Psoas muscle (tissue), 8 donors: ENCODE data around the gene ZNF397. TPM values are rescaled to one million over a fixed set of nuclear protein-coding genes. Genes with fewer than 3 reads are reported as not detected.

Source experiments
- ATAC-seq, 4 donors: fragments of 200-7000 bp; cut with Tn5 transposase; one replicate each; pipeline ENCODE4 v1.9.1; 2020; ENCODE audit warnings: moderate library complexity in 3 of 4, mild to moderate bottlenecking in 2 of 4
- DNase-seq, 2 donors: peaks; one replicate each; pipeline ENCODE4 v3.0.0-alpha.2; 2020
- H3K27ac ChIP-seq: fragments of 200-600 bp; one replicate; pipeline ENCODE4 v1.8.0; 2022
- H3K27me3 ChIP-seq, 3 donors: fragments of 200-600 bp in 1 of 3; one replicate each; pipeline versions ENCODE4 v1.6.1 to v1.8.0; 2013 to 2022; ENCODE audit warnings: low read length in 2 of 3, mild to moderate bottlenecking in 2 of 3, moderate library complexity in 1 of 3; ENCODE audit not compliant: insufficient read depth in 3 of 3
- H3K36me3 ChIP-seq, 2 donors: fragments of 200-600 bp in 1 of 2; one replicate each; pipeline versions ENCODE4 v1.6.1 to v1.8.0; 2013 to 2022; ENCODE audit warnings: low read depth in 1 of 2, mild to moderate bottlenecking in 1 of 2, moderate library complexity in 1 of 2; ENCODE audit not compliant: insufficient read depth in 1 of 2
- H3K4me1 ChIP-seq: fragments of 200-600 bp; one replicate; pipeline ENCODE4 v1.8.0; 2022
- H3K4me3 ChIP-seq: fragments of 200-600 bp; one replicate; pipeline ENCODE4 v1.8.0; 2022; ENCODE audit warnings: mild to moderate bottlenecking
- H3K9me3 ChIP-seq: fragments of 200-600 bp; one replicate; pipeline ENCODE4 v1.8.0; 2022
- CTCF ChIP-seq: fragments of 200-600 bp; IDR thresholded peaks from one replicate; pipeline ENCODE4 v1.8.0; 2022; ENCODE audit warnings: antibody characterized with exemption
- WGBS, 3 donors: extraction: QIAGEN DNeasy Blood & Tissue Kit; methylation state at CpG; one replicate each; pipeline versions ENCODE4 v1.1.6 to v1.1.7; 2013; 5-methylcytosine and 5-hydroxymethylcytosine counted together
- intact Hi-C, 2 donors: fragments of 100-400 bp; cut with DNase I; formaldehyde crosslinking; loops; one replicate each; pipeline versions ENCODE4 v1.11.0 to v1.14.2; 2022
- polyA plus RNA-seq, 3 donors: library from polyadenylated mRNA; stranded (reverse); fragments of 200-250 nt; gene quantifications; one replicate each; pipeline ENCODE4 v1.2.3, GENCODE V29; 2013
- total RNA-seq, 4 donors: library from RNA; stranded (reverse); fragmentation: NEBNext Ultra II Directional in 2 of 4; extraction: Animal tissue kit (Norgen Biotek cat#: 25700) in 2 of 4; gene quantifications; one replicate each; pipeline versions ENCODE4 v1.2.1 to v1.2.4, GENCODE V29; 2021 to 2023
- donor health status: healthy with polysubstance abuse.
- donor health status: DM: no; HTN: no; CAD: no; lungs with moderate emphysema.
- donor health status: Bipolar disorder and iron deficiency.
- donor health status: healthy.
- donor health status: DM: yes; HTN: yes; CAD: no.
- donor health status: DM: no; HTN: no; CAD: no.
- donor health status: DM: no; HTN: no; CAD: no.
- donor health status: DM: yes; HTN: yes; CAD: no.

Gene ZNF397
- total and polyA plus RNA-seq, 7 donors: 10.5 to 34.5 (median 18.3) TPM

GRCh38 chr18:35271656-35272055 is 30.8 kb downstream of the ZNF397 start:
- Histone ChIP-seq H3K9me3 (peaks cover 5% of the 10 kb centered on the region), H3K27ac (no peak overlapping the region), H3K4me1 (no peaks in the 10 kb centered on the region), H3K4me3 (no peak overlapping the region), H3K36me3 (no peaks in the 10 kb centered on the region), H3K27me3 (no peaks in the 10 kb centered on the region)
- intact Hi-C loops: no loop called here
- 93 to 96% (median 94%) methylated on average over 19 to 35 of the region's 35 CpGs for WGBS, 3 donors
- ATAC-seq: no peak
- TF ChIP-seq CTCF: no peak
- DNase-seq: no peak

GRCh38 chr18:35276267-35276666 is 35.4 kb downstream of the ZNF397 start:
- Histone ChIP-seq H3K9me3 (no peaks in the 10 kb centered on the region), H3K27me3 (no peaks in the 10 kb centered on the region), H3K36me3 (no peaks in the 10 kb centered on the region), H3K27ac (no peak overlapping the region), H3K4me3 (no peak overlapping the region), H3K4me1 (no peaks in the 10 kb centered on the region)
- no peak for TF ChIP-seq CTCF
- DNase-seq (no peak), ATAC-seq (no peak)
- intact Hi-C loops: no loop called here
- 95 to 97% (median 96%) methylated on average over 3 of the region's 3 CpGs for WGBS, 3 donors

- no peak overlapping the region for H3K4me3 ChIP-seq
- no peaks in the 10 kb centered on the region for H3K36me3 ChIP-seq
- no peak for TF ChIP-seq CTCF
- DNase-seq (no peak), ATAC-seq (no peak)
- H3K27ac ChIP-seq: no peak overlapping the region
- H3K4me1 ChIP-seq: peaks cover 10% of the 10 kb centered on the region
- intact Hi-C loops: no loop called here
- no peaks in the 10 kb centered on the region for H3K9me3 ChIP-seq
- H3K27me3 ChIP-seq: no peaks in the 10 kb centered on the region
Measured at GRCh38 chr18:35277633-35278032, 36.8 kb downstream of the ZNF397 start.

DNA sequence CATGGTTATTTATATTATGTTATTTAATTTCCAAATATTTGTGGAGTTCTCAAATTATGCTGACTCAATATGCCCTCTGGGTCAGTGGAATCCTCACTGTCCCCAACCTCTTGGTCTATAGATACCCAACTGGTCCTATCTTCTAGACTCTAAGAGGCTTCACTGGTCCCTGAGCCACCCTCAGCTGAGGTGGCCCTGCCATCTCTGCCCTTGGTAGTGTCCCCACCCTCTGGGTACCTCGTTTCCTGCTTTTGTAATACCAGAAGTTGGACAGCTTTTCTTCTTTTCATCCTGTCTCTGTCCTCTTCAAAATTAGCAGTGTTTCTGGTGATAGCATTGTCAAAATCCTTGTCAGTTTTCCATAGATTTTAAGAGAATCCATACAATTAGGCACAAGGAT is 37.3 kb downstream of the ZNF397 start:
- ATAC-seq (no peak), DNase-seq (no peak)
- TF ChIP-seq CTCF: no peak
- Histone ChIP-seq H3K4me1 (peaks cover 10% of the 10 kb centered on the region), H3K27ac (no peak overlapping the region), H3K4me3 (no peak overlapping the region), H3K36me3 (no peaks in the 10 kb centered on the region), H3K9me3 (no peaks in the 10 kb centered on the region), H3K27me3 (no peaks in the 10 kb centered on the region)
- intact Hi-C loops: no loop called here
- WGBS, 3 donors: 60 to 83% (median 73%) methylated on average over 1 of the region's 1 CpG

- H3K27ac ChIP-seq: no peak overlapping the region
- H3K36me3 ChIP-seq: no peaks in the 10 kb centered on the region
- no peak overlapping the region for H3K4me3 ChIP-seq
- H3K9me3 ChIP-seq: no peaks in the 10 kb centered on the region
- TF ChIP-seq CTCF: no peak
- intact Hi-C loops: no loop called here
- DNase-seq (no peak), ATAC-seq (no peak)
- H3K27me3 ChIP-seq: no peaks in the 10 kb centered on the region
- H3K4me1 ChIP-seq: peaks cover 10% of the 10 kb centered on the region
Measured at GRCh38 chr18:35278969-35279368, 38.1 kb downstream of the ZNF397 start.
